ENCODE measurements around the gene PTPRZ1.

PTPRZ1 gene

GRCh38 chr7:121872831-121873288, at the start of gene PTPRZ1:
PTPRZ1 (plus strand) TSS chr7:121873161; CDS start chr7:121873500, 339 bp downstream.
- DNase-seq = no peak

GRCh38 chr7:121824276-121824675, 48.7 kb upstream of the PTPRZ1 start:
- no peak for DNase-seq

- DNase-seq = no peak
Observed at GRCh38 chr7:121831351-121831750, 41.6 kb upstream of the PTPRZ1 start.

- no peak for DNase-seq
Observed at GRCh38 chr7:121831801-121832200, 41.2 kb upstream of the PTPRZ1 start.

GRCh38 chr7:121832347-121832746, 40.6 kb upstream of the PTPRZ1 start:
- no peak for DNase-seq

DNA sequence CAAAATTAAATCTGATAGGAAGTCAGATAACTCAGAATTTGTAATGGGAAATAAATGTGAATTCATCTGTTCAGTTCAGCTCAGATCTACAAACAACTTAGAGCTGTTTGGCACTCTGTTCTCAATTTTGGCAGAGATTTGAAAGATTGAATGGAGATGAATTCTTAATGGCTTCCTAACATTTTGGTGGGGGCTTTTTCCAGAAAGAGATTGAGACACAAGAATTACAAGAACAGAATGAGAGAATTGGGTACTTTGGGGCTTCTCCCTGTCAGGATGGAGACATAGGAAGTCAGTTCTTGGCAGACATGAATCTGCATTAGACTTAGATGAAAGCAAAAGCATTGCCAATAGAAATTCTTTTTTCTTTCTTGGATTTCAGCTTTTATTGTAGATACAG, 39.0 kb upstream of the PTPRZ1 start:
- no peak for DNase-seq

GRCh38 chr7:121837462-121837861, 35.5 kb upstream of the PTPRZ1 start:
- no peak for DNase-seq

- DNase-seq = no peak
Observed at GRCh38 chr7:121847041-121847440, 25.9 kb upstream of the PTPRZ1 start.

DNA sequence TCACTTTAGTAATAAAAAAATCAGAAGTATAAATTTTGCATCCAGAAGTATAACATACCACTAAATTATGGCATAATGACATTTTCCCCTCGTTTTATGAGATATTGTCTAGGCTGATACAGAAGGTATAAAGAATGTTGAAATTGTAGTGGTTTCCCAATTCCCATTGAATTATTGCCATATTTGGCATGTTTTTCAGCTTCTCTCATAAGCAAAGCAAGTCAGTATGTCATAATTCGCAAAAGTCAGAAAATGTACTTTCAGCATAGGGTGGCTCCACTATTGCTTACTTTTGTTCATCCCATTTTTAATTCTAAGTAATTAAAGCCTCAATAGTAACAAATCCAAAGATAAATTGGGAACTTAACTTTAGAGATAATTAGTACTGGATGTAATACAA, 19.7 kb upstream of the PTPRZ1 start:
- no peak for DNase-seq

- no peak for DNase-seq
Observed at GRCh38 chr7:121860953-121861352, 12.0 kb upstream of the PTPRZ1 start.

- DNase-seq = no peak
Observed at GRCh38 chr7:121862591-121862990, 10.4 kb upstream of the PTPRZ1 start.

DNA sequence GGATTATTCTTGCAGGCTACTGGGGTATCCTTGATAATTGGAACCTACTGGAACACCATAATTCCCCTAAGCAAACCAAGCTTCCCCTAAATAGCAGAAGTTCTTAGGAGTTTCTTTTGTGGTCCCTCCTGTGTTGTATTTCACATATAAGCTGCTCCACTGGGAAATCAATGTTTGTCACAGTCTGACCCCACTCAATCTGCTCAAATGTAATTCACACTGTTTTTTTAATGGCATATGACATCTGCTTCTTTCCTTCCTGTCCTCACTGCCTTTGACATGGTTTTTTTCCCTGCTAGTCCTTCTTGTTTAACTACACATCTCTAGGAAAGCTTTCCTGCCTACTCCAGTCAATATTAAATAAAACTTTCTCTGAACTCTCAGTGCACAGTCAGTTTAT, 1.8 kb upstream of the PTPRZ1 start:
- DNase-seq = no peak

DNA sequence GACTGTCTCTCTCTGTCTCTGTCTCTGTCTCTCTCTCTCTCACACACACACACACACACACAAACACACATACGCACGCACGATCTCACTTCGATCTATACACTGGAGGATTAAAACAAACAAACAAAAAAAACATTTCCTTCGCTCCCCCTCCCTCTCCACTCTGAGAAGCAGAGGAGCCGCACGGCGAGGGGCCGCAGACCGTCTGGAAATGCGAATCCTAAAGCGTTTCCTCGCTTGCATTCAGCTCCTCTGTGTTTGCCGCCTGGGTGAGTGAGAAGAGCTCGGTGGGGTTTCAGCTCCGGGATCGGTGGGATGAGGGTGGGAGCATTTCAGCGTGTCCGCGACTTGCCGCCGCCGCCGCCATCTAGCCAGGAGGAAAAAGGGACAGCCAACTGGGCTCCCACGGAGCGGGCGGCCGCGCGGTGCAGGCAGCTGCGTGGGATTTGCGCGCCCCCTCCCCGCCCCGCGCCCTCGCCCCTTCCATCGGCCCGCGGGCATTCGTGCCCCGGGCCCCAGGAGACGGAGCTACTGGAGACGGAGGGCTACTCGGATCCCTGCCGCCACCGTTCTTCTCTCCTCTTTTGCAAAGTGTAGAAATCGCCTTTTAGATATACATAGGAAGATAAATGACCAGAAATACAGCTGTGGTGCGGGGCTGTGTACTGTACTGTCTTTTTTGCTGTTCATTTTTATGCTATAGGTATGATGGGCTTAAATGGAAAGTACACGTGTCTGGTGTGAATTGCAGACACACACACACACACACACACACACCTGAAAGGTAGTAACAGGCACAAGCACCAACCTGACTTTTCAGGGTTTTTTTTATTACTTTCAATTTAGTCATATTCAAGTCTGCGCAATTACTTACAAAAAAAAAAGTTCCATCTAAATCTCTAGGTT, 581 bp downstream of the PTPRZ1 start:
- DNase-seq = no peak

DNA sequence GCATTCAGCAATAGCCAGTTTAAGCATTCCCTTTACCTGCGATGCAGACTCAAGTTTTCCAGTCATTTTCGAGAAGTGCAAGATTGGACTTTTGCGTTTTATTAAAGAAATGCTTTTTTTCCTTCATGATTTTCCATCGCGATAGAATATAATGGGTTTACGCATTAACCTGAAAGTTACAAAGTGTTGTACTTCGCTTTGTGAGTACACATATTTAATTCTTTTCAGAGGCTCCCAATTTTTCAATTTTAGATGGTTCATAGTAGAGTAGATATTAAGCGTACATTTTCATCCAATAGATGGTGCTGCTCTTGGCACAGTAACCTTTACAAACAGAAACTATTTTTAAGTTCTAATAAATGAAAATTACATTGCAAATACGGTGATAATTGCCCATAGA, 1.3 kb downstream of the PTPRZ1 start:
- DNase-seq = no peak

DNA sequence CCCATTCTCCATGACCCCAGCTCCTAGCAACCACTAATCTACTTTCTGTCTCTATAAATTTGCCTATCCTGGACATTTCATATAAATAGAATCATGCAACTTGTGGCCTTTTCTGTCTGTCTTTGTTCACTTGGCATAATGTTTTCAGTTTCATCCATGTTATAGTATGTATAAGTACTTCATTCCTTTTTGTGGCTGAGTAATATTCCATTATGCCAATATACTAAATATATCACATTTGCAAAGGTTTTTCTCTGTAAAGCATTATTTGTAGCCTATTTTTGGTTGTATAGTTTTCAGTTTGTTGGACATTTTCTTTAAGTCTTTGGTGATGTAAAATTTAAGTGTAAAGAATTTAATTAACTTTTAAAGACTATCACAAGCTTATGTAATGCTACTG, 2.2 kb downstream of the PTPRZ1 start:
- no peak for DNase-seq

GRCh38 chr7:121876656-121877500, 3.9 kb downstream of the PTPRZ1 start:
- no peak for DNase-seq

GRCh38 chr7:121878918-121879464, 6.0 kb downstream of the PTPRZ1 start:
- no peak for DNase-seq

- DNase-seq = no peak
Observed at GRCh38 chr7:121879544-121879943, 6.6 kb downstream of the PTPRZ1 start.

- no peak for DNase-seq
Observed at GRCh38 chr7:121882731-121883130, 9.8 kb downstream of the PTPRZ1 start.

DNA sequence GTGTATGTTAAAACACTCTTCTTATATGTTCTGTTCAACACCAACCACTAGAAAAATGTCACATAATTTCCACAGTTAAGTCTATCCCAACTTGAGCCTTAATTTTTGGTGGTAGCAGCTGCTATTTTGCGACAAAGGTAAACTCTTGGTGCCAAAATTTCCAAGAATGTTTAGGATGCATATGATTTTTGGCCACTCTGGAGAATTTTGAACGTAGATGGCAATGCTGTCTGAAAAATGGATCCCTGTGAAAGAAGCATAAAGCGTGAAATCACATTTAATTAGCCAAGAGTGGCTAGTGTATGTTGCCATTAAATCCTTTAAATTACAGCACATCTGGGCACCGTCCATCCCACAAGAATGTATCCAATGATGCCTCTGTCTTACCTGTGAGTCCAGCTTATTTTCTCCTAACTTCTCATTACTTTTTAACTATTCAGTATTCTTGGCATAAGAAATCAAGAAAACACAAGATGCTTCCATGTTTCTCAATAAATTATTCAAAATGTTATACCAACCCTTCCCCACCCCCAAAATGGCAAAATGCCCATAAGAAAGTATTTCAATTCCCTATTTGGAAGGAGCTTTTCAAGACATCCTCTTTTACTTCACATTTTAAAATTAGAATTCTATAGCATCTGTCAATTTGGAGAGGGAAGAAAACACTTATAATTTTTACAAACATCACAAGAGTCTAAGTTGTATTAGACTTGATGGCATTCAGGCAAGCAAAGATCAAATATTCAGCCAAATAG, 12.4 kb downstream of the PTPRZ1 start:
- no peak for DNase-seq

DNA sequence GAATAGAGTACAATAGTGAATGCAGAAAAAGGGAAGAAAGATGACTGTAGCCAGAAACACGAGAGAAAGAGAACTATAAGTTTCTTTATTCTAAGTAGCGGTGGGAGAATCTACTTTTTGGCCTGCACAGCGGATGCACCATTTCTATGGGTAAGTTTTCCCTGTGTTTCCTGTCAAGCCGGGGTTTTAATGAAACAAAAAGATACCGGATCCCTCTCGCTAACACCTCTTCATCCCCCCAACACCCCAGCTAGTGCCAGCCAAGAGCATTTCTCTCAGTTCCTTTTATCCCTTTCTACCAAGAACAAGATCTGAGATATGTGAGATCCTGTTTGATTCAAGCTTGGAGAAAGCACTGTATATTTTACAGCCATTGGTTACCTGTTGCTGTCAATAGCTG, 14.7 kb downstream of the PTPRZ1 start:
- DNase-seq = no peak

DNA sequence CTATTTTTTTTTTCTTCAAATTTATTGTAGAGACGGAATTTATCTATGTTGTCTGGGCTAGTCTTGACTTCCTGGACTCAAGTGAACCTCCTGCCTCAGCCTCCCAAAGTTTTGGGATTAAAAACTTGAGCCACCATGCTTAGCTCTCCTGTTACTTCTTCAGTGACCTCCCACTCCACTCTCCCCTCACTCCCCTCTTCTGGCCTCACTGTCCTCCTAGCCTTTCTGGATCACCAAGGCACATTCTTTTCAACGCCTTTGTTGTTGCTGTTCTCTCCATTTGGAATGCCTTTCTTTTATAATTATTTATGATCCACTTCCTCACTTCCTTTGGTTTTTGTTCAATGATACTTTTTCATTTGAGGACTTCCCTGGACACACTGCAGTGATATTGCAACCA, 17.9 kb downstream of the PTPRZ1 start:
- no peak for DNase-seq

DNA sequence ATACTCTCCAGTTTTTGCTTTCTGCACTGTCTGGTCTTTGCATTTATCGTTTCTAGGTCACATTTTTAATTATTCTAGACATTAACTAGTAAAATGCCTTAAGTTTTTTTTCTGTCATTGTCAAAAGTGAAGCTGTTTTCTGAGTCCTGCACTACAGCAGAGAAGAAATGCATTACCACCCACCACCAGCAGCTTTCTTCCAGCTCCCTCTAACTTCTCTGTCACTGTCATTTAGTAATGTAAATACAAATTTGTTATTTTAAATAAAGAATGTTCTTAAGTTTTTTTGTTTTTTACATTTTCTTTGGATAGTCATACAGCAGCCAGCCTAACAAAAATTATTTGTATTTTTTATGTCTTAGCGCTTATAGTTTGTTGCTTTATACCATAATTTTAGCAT, 18.8 kb downstream of the PTPRZ1 start:
- no peak for DNase-seq

Data from activated CD8-positive, alpha-beta memory T cell treated with anti-CD3 and anti-CD28 coated beads, Interleukin-2, amount 50 U/mL, for 4 hours (primary cell).